ENCODE results near the gene TMEM52.

- no peak for TF ChIP-seq CTCF (IDR thresholded peaks at IDR 0.05)
- no peak for TF ChIP-seq POLR2A (IDR thresholded peaks at IDR 0.05)
Observed at GRCh38 chr1:1929102-1929638, 10.1 kb upstream of the TMEM52 start.
